ENCODE data around the gene CCDC40.

The CCDC40 gene

GRCh38 chr17:80002070-80002641, 34.3 kb upstream of the CCDC40 start:
- no peak for DNase-seq

GRCh38 chr17:80002690-80003490, 33.6 kb upstream of the CCDC40 start:
- no peak for DNase-seq

- DNase-seq, result no peak
Measured at GRCh38 chr17:80003969-80004368, 32.5 kb upstream of the CCDC40 start.

- DNase-seq, result peak; percentile 53
Measured at GRCh38 chr17:80005360-80006338, 30.8 kb upstream of the CCDC40 start.

- DNase-seq, result no peak
Measured at GRCh38 chr17:80006339-80006720, 30.1 kb upstream of the CCDC40 start.

- DNase-seq, result no peak
Measured at GRCh38 chr17:80006811-80007752, 29.4 kb upstream of the CCDC40 start.

GRCh38 chr17:80007939-80008338, 28.5 kb upstream of the CCDC40 start:
- no peak for DNase-seq

GRCh38 chr17:80008383-80008840, 28.0 kb upstream of the CCDC40 start:
- DNase-seq, result peak; percentile 68

GRCh38 chr17:80008848-80009247, 27.6 kb upstream of the CCDC40 start:
- no peak for DNase-seq

- no peak for DNase-seq
Measured at GRCh38 chr17:80009391-80010282, 26.8 kb upstream of the CCDC40 start.

- DNase-seq, result no peak
Measured at GRCh38 chr17:80010283-80010858, 26.1 kb upstream of the CCDC40 start.

- no peak for DNase-seq
Measured at GRCh38 chr17:80011989-80012555, 24.4 kb upstream of the CCDC40 start.

GRCh38 chr17:80012765-80013741, 23.4 kb upstream of the CCDC40 start:
- DNase-seq, result no peak

- no peak for DNase-seq
Measured at GRCh38 chr17:80017226-80018010, 19.0 kb upstream of the CCDC40 start.

GRCh38 chr17:80018917-80019651, 17.4 kb upstream of the CCDC40 start:
- DNase-seq, result no peak

GRCh38 chr17:80021600-80021999, 14.8 kb upstream of the CCDC40 start:
- DNase-seq, result no peak

- no peak for DNase-seq
Measured at GRCh38 chr17:80023481-80024205, 12.8 kb upstream of the CCDC40 start.
